Hepatic stellate cell (primary cell): ENCODE results near the gene TMEM229B.

ENCODE experiments used
- DNase-seq: peaks from one replicate; pipeline ENCODE4 v3.0.0; 2011; ENCODE audit warnings: low spot score

TMEM229B gene

GRCh38 chr14:67485501-67486095, 2.9 kb downstream of the TMEM229B start:
- no peak for DNase-seq

- no peak for DNase-seq
These were observed 4.8 kb downstream of the TMEM229B start for GRCh38 chr14:67483579-67484285.

- DNase-seq: no peak
These were observed 6.0 kb downstream of the TMEM229B start for GRCh38 chr14:67482231-67483164.

- DNase-seq: no peak
These were observed 8.5 kb downstream of the TMEM229B start for GRCh38 chr14:67480011-67480410.

GRCh38 chr14:67478800-67479084, 9.8 kb downstream of the TMEM229B start:
- DNase-seq: no peak

DNA sequence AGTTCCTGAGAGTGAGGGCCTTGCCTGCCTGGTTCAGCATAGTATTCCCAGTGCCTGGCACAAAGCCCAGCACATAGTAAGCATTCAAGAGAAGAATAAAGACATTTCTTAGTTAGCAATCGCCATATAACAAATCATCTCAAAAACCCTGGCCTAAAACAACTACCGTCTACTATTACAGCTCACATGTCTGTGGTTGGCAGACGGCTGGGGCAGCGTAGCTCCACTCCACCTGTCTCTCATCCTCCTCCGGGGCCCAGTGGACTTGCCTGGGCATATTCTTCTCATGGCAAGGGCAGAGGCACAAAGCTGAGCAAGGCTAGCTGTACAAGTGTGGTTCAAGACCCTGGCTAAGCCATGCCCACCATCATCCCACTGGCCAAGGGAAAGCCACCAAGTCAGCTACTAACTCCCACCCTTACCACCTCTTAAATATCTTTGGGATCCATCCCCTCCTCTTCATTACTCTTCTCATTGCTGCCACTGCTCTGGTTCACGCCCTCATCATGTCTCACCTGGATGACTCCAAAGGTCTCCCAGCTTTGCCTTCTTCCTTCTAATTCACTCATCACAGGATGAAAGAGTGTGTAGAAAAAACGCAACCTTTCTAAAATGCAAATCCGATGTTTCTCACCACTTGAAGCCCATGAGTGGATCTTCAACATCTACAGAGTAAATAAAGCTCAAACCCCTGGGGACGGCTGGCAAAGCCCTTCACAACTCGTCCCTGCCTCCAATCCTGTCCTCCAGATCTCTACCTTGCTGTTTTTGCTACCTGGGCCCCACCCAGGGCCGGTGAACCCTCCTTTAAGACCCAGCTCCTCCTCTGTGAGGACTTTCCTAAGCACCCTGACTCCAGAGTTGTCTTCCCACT, 10.4 kb downstream of the TMEM229B start:
- DNase-seq: no peak

GRCh38 chr14:67474366-67474765, 14.2 kb downstream of the TMEM229B start:
- DNase-seq: no peak

DNA sequence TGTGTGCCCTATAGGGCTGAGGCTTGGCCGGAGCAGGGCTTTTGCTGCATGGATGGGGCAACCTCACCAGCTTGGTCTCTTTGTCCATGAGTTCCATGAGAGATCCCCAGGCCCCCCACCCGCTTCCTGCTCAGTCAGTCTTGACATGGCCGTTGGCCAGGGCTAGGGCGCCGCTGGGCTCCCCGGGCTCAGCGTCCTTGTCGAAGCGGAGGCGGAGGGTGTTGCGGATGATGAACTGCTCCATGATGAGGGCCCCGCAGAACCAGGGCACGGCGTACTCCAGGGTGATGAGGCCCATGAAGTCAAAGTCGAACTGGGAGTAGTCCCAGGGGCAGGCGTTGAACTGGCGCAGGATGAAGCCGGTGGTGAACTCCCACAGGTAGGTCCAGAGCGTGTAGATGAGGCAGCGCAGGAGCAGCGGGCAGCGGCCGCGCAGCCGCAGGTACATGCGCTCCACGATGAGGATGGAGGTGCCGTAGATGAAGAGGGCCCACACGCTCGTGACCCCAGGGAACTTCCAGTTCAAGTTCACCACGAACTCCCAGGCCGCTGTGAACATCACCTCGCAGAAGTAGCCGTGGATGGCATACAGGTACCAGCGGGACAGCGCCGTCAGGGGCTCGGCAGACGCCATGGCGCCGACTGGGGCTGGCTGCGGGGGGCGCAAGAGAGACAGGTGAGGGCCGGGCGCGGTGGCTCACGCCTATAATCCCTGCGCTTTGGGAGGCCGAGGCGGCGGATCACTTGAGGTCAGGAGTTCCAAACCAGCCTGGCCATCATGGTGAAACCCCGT, 15.0 kb downstream of the TMEM229B start:
- DNase-seq: no peak

DNA sequence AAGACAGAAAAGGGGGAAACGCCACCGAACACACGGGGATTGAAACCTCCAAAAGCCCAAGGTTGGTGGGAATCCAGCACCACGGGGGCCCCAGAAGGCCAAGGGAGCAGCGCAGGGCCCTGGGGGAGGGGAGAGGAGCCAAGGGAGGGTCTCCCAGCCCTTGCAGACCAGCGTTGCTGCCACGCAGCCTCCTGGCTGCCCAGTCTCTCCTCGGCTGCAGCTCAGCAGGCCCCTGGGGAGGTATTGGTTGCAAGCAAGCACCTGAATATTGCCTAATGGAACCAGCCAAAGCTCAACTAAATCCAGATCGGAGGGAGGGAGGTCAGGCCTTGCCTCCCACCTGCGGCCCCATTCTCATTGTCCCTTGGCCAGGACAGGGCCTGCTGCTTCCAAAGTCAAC, 15.8 kb downstream of the TMEM229B start:
- DNase-seq: no peak

DNA sequence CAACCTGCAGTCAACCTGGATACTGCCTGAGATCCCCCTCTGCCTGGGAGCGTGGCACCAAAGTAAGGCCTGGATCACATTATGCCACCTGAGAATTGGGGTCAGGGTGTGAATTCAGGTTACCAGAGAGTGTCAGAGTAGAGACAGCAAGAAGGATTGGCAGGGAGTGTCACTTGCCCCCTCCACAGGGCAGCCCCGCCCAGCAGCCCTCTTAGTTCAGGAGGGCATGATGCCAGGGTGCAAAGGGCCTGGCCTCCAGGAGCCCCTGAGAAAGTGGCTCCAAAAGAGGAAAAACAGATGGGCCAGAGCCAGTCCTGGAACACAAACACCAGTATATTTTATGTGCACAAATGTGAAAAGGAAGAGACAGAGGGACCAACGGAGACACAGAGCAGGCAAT, 18.6 kb downstream of the TMEM229B start:
- DNase-seq: no peak

GRCh38 chr14:67468378-67468730, 20.2 kb downstream of the TMEM229B start:
- no peak for DNase-seq

- DNase-seq: no peak
These were observed 21.4 kb downstream of the TMEM229B start for GRCh38 chr14:67467134-67467533.

GRCh38 chr14:67464879-67465278, 23.6 kb downstream of the TMEM229B start:
- DNase-seq: no peak

GRCh38 chr14:67464377-67464776, 24.1 kb downstream of the TMEM229B start:
- no peak for DNase-seq

- DNase-seq: no peak
These were observed 24.6 kb downstream of the TMEM229B start for GRCh38 chr14:67463900-67464299.

GRCh38 chr14:67461996-67462395, 26.5 kb downstream of the TMEM229B start:
- no peak for DNase-seq

DNA sequence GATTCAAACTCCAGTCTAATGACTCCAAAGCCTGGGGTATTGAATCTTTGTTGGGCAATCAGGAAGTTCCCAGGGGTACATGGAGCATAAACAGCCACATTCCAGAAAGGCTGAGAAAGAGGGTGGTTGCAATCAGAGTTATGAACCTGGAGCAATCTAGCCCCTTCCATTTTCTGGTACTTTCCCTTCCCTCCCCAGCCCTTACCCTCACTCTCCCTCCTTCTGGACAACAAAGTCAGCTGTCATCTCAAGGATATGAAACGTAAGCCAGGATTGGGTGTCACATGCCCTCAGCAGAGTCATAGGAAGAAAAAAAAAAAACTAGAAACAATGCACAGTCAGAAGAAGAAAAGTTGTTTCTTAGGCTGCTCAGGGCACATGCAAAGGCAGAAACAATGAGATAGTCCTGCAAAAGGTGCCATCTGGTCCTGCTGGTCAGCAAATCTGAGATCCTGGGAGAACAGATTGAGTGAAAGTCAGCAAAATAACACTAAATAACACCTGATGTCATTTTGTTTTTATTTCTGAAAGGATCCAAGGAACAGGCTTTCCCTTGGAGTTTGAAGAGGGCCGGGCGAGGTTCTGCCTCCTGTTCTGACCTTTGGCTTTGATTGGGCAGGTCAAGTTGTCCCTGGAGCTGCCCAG, 27.1 kb downstream of the TMEM229B start:
- DNase-seq: no peak

- no peak for DNase-seq
These were observed 29.2 kb downstream of the TMEM229B start for GRCh38 chr14:67459336-67459735.

DNA sequence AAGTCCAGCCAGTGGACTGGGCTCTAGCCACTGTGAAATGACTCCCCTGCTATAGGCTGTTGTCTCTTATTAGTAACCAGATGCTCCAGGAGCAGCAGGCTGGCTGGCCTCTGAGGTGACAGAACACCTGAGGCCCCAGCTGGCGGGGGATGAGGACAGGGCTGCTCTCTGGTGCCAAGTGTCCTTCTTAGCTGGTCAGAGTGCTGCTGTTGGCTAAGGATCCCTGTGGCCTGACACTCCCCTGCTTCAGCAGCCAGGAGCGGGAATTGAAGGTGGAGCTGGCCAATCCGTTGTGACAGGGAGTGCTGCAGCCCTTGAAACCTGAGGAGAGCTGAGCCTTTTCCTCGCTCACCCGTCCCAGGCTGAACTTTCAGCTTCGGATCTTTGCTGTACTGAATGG, 30.7 kb downstream of the TMEM229B start:
- DNase-seq: no peak

DNA sequence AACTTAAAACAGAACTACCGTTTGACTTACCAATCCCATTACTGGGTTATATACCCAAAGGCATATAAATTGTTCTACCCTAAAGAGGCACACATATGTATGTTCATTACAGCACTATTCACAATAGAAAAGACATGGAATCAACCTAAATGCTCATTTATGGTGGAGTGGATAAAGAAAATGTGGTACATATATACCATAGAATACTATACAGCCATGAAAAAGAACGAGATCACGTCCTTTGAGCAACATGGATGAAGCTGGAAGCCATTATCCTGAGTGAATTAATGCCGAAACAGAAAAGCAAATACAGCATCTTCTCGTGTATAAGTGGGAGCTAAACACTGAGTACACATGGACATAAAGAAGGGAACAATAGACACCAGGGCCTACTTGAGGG, 31.8 kb downstream of the TMEM229B start:
- DNase-seq: no peak
